GM19397 (cell line): ENCODE measurements around the gene DMD.

Source experiments
- ATAC-seq: cut with Tn5 transposase; IDR thresholded peaks from one replicate; pipeline ENCODE4 v1.9.1; 2021; ENCODE audit warnings: mild to moderate bottlenecking, moderate library complexity; ENCODE audit not compliant: unreplicated experiment

The DMD gene

DNA sequence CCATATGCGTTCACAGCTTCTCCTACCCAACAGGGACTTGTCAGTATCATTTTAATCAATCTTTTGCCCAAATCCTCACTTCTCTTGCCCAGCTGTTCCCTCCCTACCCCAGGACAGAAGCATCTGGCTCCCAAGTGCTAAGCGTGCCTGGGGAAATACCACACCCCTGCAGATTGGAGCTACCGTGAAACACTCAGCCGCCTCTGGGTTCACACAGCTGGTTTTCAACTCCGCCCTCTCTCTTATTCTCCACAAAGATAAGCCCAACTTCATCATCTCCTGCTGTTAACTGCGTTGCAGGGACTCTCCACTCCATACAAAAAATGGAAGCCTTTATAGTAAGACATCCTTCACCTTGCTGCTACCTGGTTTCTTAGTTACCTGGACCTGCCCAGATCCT lies 1992.2 kb downstream of the DMD start:
- ATAC-seq, result no peak

DNA sequence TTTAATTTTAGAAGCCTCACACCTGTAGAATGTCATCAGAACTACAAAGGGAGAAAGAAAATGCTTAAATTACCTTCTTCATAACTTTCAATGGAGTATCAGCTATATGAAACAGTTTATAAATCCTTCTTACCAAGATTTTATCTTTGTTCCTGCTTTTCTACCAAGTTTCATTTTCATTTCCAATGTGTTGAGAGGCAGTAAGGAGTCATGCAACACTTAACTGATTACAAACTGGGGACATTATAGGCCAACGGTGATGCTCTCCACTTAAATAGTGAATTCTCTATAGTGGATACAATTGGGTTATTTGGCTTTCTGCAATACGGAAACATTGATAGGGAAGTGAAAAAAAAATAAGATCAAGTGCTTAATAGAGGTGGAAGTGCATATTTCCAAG lies 1994.3 kb downstream of the DMD start:
- ATAC-seq, result no peak

DNA sequence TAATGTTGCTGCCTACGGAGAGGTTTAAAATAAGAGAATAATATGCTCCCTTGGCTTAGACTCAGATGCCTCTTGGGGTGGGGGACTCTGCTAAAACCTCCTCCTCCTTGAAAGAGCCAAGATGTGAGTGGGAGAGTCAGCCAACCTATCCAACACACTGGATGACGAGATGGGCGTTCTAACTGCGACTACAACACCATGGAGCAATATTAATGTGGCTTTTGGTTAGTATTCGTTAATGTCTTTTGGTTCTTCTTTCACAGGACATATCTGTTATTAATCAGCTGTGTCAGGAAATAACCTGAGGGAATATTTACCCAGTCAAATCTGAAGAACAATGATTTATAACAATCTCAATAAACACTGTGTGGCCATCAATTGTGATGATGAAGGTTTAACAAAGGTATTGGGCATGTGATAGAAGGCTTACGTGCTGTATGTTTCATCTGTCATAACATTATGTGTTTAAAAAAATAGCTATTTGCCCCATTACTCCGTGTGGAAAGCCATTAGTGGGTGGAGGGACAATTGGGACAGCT lies 1996.0 kb downstream of the DMD start:
- ATAC-seq, result no peak

DNA sequence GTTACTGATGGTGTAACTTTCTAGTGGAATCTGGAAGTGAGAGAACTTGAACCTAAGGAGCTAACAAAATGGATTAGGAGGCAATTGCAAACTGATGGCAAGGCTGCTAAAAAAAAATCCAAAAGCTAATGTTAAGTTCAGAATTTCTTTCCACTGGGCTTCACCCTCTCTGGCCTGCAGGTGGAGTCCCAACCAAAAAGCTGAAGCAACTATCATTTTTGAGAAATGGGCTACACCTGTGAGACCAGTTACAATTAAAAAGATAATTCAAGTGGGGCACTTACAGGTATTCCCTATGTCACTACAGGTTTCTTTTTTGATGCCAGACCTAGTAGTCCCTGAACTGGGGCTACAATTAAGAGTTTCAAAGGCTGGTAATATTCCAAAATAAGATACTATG lies 1997.4 kb downstream of the DMD start:
- no peak for ATAC-seq

DNA sequence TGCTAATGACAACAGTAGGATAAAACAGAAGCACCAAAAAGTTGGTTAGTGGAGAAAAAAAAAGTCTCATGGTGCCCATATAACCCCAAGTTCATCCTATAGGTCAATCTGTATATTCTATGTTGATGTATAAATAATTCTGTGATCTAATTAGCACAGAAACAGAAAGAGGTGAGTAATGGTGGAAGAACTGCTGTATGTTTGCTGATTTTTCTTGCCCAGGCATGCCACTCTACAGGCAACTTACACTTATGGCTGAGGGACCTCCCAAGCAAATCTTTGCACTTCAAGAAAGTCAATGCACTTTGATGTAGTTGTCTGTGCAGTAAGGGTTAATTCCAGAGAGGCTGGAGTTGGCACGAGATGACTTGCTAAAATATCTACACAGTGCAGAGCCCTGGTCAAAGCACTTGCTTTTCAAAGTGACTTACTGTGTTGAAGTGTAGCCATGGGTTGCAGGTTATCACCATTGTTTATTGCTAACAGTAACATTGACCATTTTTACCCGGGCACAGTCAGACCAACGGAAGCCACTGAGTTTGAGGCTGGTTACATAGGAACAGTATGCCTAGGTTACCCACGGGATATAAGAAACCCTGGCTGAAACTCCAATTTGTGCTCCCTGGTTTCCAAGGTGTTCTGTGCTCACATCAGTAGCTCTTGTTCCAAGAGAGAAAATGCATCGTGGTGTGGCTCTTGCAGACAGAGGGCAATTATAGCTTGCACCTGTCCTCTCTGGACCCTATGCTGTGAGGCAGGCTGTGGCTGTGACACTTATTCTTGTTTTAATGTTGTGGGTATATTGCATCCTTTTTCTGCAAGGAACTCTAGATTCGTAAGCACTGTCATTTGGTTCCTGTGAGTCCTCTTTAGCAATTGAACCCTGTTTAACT lies 1998.2 kb downstream of the DMD start:
- ATAC-seq, result no peak

DNA sequence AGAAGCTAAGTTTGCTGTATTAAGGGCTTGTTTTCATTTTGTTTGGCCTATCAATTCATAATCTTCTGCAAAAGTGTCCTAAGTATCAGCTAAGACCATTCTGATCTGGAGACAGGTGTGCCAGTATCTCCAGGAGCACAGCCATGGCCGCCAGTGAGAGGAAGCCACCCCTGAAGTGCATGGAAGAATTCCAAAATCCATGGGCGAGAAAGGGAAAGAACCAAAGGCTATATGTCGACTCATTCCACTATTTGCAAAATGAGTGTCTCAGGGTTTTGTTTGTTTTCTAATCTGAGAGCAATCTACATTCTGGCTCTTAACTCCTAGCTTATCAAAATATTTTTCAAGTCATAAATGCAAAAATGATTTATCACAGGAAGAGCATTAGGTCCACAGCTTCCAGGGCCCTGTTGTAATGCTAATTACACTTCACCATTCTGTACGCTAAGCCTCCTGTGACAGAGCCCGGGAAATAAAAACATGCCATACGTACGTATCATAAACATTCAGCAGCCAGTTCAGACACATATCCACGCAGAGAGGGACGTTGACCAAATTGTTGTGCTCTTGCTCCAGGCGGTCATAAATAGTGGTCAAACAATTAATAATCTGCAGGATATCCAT lies 2002.2 kb downstream of the DMD start:
- ATAC-seq, result no peak

DNA sequence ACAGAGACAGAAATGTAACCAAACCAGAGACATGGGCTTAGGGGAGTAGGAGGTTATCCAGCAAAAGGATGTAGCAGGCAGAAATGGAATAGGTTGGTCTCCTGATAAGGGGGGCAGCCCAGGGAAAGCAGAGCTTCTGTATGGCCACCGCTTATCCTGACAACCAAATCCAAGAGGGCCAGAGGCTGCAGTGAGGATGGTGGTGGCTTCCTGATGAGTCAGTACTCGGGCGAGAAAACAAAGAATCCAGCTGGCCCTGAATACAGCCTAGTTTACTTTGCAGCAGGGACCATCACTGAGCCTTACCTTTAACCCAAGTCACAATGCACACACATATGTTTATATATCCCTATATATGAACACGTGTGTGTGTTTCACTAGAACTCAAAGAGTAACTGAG lies 2009.8 kb downstream of the DMD start:
- no peak for ATAC-seq

DNA sequence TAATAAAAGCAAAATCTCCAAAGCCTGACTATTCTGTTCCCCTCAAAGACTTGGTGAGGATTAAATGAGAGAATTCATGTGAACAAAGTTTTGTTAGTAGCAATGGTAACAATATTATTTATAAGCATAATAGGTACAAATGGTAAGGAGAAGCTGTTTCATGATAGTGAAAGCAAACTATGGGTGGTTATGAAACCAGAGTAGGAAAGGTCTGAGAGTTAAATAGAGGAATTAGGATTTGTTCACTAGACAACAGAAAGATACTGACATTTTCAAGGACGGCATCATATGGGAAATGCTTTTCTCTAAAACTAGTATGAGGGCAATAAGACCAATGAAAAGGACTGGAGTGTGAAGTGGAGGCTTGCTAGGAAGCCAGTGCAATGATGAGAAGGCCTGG lies 2010.9 kb downstream of the DMD start:
- no peak for ATAC-seq

DNA sequence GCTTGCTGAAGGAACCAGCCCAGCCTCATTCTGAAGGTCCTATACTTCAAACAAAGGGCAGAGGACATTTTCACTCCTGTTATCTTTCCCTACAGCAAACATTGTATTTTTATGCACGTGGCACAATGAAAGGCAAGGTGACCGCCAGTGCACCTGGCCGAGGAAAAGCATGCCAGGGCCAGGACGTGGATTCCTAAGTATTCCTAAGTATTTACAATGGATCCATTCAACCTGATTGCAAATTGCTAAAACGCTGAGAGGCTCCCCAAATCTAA lies 2011.6 kb downstream of the DMD start:
- no peak for ATAC-seq

DNA sequence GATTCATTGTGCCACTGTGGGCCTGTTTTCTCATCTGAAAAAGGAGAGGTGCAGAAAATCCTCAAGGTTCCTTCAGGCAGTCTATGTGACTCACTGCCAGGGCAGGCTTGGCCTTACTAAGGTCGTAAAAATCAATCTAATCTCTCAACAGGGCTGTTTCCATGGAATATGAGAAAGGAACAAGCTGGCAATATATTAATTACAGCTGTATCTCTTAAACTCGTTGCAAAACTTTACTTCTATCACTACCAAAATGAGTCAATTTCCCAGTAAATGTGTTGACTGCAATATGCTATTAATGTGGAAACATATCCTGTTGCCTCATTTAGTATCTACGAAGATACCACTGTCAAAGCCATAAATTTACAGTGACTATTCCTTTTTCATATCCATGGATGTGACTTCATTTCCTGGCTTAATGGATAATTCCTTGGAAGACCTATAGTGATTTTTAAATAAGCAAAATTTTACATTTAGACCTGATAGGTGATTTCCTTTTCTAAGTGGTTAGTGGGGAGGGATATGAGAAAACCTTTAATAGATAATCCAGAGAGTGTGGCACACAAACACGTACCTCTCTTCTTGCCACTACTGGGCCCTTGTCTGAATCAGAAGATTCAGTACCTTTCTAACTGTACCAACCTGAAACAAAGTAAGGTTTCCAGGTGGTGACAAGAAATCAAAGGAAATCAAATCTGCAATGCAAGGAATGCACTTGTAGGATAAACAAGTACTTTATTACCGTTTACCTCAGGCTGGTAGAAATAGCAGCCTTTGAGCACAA lies 2012.1 kb downstream of the DMD start:
- ATAC-seq, result no peak

DNA sequence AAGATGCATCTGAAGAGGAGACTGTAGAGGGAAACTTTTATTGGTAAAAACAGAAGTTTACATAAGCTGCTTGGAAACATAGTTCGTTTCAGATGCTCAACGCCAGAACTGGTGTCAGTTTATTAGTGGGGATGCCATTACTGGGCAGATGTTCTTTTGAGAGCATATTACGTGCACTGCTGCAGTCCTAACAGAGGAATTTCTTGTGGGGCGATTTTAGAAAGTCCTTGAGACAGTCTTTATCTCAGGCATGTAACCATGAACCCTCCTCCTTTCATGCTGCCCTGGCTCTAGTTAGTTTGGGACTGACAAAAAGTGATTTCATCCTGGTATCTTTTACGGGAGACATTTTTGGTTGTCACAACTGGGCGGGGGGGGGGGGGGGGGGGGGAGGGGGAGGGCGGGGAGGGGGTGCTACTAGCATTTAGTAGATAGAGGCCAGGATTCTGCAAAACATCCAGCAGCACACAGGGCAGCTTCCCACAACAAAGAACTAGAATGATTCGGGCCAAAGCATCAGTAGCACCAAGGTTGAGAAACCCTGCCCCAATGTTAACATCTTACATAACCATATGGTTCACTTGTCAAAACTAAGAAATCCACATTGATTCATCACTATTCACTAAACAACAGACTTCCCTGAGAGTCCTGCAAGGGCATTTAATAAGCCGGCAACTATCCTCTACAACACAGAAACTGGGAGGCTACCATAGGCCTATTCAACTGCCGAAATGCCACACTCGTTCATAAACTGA lies 2021.0 kb downstream of the DMD start:
- no peak for ATAC-seq

DNA sequence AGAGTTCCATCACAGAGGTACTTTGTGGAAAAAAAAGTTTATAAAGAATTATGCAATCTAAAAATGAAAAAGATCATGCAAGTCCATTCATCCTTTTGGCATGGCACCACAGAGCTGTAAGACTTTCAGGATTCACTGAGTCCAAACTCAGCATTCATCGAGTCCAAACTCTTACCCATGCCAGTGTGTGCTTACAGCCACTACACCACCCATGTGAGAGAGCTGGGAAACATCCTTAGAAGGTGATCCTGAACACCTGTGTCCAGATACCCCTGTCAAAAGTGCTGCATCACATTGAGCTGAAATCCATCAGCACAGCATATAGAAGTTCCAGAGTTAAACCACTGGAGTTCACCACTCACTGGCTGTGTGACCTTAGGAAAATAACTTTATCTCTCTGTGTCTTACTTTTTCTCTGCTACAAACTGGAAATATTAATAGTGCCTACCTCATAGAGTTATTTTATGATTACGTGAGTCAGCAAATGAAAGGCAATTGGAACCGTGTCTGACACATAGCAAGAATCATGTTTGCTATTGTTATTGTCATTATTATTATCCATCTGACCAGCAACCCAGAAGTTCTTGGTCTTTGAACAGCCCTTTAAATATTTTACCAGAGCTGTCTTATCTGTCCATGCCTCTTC lies 2024.5 kb downstream of the DMD start:
- ATAC-seq, result no peak

DNA sequence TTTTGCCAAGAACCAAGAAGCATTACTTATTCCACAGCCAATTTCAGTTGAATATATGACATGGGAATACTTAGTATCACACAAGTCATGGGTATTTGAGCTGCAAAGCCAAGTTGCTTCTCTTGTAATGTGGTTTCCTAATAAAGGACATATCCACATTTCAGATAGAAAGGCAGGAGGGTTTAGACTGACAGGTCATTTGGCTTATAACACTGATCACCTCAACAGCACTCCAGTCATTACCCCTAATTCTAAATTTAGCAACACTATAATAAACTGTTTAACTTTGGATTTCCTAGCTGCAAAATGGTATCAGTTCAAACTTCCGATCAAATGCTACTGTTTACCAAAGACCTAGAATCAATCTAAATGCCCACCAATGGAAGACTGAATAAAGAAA lies 2025.5 kb downstream of the DMD start:
- ATAC-seq, result no peak

DNA sequence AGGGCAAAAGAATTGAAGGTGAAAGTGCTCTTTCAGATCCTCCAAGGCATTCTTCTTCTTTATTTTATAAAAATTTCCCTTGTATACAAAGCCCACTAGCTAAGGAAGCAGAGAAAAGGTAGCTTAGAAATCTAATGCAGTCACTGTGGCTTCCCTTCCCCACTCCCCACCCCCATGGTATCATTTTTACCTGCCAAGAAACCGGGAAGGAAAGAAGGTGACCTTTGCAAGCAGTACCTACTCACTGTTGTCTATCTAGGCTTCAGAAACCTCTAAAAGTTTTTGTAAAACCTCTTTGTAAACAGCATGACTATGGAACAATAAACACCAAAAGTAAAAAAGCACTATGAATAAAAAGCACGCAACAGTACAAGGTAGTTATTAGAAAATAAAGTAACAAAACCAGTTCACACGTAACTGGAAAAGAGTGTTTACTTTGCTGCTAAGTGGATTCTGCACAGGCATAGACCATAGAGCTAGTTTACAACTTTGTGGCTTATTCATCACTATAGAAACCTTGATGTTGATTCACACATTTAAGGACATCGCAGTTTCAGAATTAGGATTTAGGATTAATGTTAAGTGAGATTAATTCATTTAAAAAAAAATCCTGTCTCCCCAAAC lies 2029.9 kb downstream of the DMD start:
- ATAC-seq, result no peak

DNA sequence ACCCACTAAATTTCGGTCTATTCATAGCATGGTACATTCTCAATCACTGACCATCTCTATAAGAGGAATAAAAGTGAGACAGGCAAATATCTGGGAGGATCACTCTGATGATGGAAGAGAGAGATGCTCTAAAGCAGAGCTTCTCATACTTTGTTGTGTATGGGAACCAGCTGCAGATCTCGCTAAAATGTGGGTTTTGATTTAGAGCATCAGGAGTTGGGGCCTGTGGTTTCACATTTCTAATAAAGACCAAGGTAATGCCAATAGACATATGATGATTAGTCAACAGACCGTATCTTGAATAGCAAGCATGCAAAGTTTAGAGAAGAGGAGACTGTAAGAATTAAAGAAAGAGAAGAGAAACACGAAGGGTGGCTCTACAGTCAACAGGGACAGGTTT lies 2032.1 kb downstream of the DMD start:
- ATAC-seq, result no peak

DNA sequence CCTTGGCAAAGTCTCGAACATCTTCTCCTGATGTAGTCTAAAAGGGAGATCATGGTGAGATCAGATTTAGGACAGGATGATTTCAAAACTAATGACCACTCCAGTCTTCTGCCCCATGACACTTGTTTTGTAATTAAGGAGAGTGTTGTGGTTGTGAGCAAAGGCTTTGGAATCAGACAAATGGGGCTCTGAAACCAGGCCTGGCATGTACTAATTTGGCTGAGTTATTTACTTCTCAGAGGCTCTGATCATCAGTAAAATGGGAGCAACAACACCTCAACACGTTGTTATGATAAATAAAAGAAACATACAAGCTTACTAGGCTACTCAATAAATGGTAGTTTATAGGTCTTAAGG lies 2032.6 kb downstream of the DMD start:
- no peak for ATAC-seq

DNA sequence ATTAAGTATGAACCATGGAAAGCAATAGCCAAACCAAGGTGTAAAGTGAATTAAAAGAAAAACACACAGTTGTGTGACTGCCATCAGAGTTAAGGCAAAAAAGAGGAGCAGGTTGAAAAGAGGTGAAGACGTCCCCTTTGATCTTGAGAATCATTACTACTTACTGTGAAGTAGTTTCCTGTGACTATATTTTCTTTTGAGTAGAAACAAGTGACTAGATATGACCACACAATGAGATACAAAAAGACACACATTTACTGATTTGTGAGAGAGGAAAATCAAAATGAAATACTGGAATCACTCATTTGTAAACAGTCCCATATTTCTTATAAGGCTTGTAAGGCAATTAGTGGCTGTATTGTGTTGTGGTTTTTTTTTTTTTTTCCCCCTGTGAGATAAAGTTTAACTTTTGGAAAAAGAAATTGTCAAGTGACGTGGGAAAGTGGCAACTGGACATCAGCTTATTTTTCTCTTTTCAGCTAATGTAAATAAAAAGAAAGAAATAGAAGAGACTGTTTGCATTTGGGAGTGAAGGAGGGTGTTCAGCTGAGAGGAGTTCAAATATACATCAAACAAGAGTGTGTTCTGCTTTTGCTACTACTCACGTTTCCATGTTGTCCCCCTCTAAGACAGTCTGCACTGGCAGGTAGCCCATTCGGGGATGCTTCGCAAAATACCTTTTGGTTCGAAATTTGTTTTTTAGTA lies 2033.1 kb downstream of the DMD start:
- ATAC-seq, result no peak

DNA sequence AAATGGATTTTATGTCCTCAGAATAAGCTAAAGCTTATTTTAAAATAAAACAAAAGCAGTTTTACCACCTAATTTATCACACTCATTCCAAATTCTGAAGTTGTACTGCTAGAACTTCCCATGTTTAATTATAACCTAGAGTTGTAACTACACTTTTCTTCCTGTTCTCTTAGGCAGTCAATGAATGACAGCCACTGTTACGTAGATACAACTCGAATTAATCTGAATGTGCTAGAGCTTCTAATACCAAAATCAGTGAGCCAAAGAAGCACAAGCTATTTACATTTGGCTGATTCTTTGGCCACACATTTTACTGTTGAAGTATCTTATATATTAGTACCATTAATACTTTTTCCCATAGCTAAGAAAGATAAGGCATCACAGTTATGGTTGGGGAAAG lies 2040.6 kb downstream of the DMD start:
- no peak for ATAC-seq

DNA sequence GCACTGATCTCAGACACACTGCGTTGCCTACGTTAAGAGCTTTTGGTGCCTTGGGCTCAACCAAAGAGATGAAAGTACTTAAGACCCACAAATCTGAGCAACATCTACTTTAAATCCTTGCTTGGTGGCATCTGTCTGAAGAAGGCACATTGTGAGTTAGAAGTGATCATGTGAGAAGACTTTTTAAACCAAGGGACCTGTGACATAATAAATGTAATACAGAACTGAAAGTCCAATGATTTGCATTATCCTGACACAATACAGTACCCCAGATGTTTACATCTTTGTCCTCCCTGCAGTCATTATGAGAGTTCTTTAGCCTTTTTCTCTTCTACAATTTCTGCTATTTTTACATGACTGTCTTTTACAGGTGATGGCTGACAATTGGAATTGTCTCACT lies 2042.8 kb downstream of the DMD start:
- ATAC-seq, result peak; percentile 97

DNA sequence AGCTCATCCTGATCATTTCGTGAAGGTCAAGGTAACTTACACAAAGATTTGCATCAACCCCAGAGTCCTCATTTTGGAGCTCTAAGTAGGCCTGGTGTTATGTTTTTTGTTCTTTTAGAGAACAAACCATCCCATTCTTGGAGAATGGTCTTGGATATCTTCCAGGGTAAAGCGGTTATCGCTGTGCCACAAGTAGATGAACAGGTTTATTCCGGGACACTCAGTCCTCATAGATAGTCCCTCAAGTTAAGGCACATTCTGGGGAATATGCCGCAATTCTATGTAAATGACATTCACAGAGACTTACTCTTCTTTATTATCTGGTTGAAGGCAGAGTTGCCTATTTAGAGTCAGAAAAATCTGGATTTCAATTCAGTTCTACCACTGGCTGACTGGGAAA lies 2044.5 kb downstream of the DMD start:
- no peak for ATAC-seq
